ENCODE results near the gene BTBD19. TPM values are rescaled to one million over a fixed set of nuclear protein-coding genes. Genes with fewer than 3 reads are reported as not detected.
"Not testable (repeated sequence)": the region's sequence is repeated elsewhere in the genome, so short reads cannot be mapped to it uniquely, and the experiment has no call there.

Gene BTBD19
- total RNA-seq, 1 donor from 2014 or later = 7.8 TPM

DNA sequence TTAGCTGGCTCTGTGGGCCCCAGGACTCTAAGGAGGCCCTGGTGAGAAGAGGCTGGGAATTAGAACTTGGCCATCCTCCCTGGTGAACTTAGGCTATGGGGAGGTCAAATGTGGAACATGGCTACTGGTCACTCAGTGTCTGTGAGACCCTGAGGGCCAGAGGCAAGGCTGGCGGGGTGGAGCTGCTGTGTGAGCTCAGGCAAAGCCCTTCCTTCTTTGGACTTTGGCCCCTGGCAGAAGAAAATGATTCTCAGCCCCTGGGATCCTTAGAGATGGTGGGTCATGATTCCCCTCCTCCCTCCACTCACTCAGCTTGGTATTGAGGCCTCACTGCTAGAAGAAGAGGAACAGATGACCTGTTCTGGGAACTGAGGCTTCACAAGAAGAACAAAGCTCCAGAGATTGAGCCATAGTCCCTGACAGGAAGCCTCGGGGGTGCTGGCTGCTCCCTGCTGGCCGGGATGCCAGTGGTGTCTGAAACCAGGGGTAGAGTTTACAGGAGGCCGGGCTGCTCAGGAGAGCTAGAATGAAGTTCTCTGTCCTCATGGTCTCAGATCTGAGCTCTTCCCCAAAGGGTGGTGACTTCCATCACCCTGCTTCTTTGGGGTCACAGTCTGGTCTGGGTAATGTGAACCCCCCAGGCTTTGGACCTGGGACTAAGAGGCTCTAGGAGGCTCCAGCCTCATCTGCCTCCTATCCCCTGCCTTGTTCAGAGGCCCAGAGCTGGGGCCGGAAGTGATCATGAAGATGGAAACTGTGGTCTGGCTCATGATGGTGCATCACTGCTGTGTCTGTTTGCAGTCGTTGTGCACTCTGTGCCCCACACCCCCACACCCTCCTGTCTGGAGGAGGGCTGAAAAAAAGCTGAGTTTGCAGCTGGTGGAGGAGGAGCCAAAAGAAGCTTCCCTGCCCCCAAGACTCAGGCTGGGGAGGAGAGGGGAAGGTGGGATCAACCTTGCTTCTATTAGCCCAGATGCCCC, 905 bp downstream of the BTBD19 start:
- peak; percentile 76 for DNase-seq (ENCODE audit: low spot score)

DNA sequence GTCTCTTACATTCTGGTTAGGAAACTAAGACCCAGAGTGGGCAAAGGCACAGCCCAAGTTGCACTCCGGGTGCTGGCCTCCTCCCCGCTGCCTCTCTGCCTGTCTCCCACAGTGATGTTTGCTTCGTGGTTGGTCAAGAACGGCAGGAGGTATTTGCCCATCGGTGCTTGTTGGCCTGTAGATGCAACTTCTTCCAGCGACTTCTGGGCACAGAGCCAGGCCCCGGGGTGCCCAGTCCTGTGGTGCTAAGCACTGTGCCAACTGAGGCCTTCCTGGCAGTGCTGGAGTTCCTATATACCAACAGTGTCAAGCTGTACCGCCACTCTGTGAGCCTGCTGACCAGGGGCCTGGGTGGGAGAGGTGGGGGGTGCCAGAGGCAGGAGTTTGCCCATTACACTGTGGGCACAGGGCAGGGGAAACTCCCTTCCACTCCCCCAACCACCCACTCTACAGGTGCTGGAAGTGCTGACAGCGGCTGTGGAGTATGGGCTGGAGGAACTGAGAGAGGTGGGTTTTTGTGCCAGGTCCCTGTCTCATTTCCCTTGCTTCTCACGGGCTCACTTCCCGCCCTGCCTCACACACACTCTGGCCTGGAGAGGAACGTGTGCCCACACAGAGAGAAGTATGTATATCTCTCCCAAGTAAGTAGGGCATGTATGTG, 1.9 kb downstream of the BTBD19 start:
- peak; percentile 83 for DNase-seq (ENCODE audit: low spot score)

DNA sequence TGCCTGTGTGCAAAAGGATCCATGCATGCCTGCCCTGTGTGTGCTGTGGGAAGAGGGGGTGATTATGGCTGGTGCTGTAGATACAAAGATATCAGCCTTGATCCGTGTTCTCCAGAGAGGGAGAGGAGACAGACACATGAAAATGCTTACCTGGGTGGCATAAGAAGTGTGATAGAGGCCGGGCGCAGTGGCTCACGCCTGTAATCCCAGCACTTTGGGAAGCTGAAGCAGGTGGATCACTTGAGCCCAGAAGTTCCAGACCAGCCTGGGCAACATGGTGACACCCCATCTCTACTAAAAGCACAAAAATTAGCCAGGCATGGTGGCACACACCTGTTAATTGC, 2.4 kb downstream of the BTBD19 start:
- not testable (repeated sequence) for DNase-seq (ENCODE audit: low spot score)

DNA sequence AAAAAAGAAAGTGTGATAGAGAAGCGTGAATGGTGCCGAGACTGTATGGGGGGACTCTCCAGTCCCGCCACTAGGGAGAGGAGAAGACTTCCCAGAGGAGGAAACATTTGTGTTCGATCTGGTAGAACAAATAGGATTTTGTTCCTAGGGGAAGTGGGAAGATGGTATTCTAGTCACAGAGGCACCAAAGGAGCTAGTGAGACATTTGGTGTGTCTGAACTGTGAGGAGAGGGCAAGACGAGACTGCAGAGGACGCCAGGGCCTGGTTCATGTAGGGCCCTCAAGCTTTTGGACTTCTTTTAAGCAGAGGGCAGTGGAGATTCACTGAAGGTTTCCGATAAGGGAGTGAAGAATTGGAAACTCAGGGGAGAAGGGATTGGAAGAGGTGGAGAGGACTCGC, 2.9 kb downstream of the BTBD19 start:
- DNase-seq (ENCODE audit: low spot score) = no peak

DNA sequence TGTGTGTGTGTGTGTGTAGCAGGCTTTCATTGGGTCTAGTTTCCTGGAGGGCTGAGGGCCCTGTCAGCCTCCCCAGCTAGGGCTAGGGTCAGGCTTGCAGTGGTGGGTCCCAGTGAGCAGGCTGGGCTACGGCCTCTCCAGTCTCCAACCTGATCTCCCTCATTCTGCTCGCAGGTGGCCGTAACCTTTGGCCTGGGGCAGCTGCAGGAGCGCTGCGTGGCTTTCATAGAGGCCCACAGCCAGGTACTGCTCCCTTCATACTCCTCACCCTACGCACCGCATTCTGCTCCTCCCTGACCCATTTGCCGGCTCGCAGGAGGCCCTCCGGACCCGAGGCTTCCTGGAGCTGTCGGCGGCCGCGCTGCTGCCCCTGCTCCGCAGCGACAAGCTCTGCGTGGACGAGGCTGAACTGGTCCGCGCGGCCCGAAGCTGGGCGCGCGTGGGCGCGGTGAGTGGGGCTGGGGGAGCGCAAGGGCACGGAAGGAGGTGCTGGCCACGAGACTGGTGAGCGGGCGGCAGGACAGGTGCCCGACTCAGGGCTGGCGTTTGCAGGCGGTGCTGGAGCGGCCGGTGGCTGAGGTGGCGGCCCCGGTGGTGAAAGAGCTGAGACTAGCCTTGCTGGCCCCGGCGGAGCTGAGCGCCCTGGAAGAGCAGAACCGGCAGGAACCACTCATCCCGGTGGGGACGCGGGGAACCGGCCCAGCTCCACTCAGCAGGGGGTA, 4.7 kb downstream of the BTBD19 start:
- DNase-seq (ENCODE audit: low spot score) = no peak

DNA sequence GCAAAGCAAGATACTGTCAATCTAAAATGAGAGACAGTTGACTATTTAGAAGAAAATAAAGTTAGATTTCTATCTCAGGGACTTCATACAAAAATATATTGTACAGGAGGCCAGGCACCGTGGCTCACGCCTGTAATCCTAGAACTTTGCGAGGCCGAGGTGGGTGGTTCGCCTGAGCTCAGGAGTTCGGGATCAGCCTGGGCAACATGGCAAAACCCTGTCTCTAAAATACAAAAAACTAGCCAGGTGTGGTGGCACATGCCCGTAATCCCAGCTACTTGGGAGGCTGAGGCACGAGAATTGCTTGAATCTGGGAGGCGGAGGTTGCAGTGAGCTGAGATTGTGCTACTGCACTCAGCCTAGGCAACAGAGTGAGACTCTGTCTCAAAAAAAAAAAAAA, 7.6 kb downstream of the BTBD19 start:
- not testable (repeated sequence) for DNase-seq (ENCODE audit: low spot score)

DNA sequence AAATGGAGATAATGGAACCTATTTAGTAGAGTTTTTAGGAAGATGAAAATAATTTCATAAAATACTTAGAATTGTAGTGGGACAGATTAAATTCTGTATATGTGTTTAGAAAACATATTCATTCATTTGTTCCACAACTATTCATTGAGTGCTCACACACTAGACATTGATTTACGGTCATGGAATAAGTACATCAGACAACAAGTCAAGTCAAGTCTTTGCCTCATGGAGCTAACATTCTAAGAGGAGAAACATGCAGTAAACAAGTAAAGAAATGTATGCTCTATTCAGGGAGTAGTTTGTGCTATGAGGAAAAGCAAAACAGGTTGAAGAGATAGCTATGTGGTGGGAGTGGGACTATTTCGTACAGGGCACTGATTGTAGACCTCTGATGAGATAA, 9.0 kb downstream of the BTBD19 start:
- DNase-seq (ENCODE audit: low spot score) = no peak

DNA sequence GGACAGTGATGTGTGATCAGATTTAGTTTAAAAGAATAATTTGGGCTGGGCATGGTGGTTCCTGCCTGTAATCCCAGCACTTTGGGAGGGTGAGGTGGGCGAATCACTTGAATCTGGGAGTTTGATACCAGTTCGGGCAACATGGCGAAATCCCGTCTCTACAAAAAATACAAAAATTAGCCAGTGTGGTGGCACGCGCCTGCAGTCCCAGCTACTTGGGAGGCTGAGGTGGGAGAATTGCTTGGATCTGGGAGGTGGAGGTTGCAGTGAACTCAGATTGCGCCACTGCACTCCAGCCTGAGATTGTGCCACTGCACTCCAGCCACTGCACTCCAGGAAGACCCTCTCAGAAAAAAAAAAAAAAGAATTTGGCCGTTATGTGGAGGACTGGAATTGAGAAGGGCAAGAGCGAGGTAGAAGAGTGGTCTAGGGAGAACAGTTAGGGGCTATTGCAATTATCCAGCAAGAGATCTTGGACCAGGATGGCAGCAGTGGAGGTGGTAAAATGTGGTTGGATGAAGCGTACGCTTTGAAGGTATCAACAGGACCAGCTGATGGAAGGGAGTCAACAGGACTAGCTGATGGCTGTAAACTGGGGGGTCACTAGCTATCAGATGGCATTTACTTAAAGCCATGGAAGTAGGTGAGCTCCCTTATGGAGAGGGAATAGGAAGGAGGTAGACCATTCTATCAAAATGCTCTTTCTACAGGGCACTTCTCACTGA, 9.6 kb downstream of the BTBD19 start:
- DNase-seq (ENCODE audit: low spot score) = no peak

DNA sequence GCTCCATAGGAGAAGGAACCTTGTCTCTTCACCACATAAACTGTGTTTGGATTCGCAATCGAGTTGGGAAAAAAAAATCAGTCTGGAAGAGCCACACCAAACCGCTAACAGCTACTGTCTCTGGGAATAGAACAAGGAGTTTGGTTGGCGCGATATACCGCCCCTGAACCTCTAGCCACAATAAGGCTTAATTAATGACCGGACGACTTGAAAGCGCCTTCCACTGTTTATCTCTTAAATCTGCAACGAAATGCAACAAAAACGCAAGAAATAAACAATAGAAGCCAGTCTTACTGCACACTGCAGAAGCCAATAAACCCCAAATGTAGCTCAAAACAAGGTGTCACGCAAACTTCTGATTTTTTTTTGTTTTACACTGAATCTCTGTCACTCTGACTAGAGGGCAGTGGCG, 10.9 kb downstream of the BTBD19 start:
- DNase-seq (ENCODE audit: low spot score) = no peak

DNA sequence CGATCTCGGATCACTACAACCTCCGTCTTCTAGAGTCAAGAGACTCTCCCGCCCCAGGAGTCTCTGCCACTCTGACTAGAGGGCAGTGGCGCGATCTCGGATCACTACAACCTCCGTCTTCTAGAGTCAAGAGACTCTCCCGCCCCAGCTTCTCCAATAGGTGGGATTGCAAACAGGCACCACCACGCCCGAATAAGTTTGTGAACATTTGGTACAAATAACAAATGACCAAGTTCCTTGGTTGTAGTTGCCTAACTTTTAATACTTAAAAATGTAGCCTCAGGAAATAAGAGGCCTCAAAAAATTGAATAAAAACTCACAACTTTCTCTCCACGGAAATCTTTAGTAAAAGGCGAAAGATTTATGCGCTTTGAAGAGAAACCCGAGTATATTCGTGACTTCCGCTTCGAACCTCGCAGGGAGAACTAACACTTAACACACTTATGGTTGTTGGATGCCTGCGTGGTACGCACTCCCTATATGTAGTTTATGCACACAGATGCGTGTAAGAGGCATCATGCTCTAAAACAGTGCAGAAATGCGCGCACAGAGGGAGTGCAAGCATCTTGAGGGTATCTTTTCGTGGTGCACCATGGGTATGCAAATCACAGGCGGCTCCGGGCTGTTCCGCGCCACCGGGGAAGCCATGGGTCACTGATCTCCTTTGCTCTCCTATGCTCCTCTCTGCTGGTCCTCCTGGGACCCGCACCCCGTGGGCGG, 11.4 kb downstream of the BTBD19 start:
- peak; percentile 73 for DNase-seq (ENCODE audit: low spot score)

DNA sequence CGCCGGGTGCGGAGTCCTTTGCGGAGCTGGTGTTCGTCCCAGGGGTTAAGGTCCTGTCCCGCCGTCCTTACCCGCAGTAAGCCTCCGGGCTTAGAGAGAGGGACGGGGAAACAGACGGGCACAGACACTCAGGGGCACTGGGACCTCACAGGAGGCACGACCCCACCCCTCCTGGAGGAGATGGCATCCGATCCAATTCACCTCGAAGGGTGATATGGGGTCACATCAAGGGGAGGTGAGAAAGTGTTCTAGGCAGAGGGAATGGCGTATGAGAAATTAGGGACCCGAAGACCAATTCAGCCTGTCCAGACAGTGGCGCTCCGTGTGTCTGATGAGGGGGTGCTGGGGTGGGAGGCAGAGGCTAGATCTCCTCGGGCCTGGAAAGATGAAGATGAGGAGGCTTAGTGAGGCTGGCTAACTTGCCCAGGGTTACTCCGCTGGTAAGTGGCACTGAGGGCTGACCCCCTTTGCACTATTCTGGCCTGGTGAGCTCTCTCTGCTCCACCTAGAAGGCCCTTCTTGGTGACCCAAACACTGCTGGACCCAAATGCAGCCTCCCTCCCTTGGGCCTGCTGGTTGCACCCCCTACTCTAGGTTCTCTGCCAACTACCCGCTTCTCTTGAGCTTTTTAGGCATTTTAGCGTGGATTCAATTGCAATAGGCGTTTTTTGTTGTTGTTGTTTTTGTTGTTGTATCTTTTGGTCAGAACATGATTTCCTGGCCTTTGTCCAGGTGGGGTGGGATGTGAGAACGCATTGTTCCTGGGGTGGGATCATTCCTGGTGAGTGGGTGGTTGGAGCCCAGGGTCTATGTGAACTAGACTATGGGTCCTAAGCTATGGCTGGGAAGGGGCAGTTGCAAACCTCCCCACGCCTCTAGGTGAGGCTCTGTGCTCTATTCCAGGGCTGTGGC, 12.3 kb downstream of the BTBD19 start:
- DNase-seq (ENCODE audit: low spot score) = no peak

DNA sequence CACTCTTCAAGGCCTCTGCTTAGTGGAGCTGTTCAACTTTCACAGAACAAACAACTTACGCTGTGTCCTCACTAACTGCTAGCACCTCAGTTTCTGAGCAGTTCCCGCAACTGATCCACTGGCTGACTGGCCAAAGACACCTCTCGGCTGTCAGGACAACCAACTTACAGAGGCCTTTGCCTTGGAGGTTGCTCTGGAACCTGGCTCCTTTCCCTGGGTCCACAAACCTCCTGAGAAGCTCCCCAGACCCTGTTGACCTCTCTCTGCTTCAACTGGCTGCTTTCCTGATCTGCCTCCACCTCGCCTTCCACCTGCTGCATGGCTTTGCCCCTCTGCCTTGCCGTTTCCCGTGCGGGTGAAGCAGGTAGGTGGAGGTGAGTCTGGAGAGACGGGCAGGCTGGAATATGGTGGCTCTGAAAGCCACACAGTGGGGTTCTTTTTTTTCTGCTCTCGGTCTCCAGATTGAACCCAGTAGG, 13.0 kb downstream of the BTBD19 start:
- DNase-seq (ENCODE audit: low spot score) = no peak

DNA sequence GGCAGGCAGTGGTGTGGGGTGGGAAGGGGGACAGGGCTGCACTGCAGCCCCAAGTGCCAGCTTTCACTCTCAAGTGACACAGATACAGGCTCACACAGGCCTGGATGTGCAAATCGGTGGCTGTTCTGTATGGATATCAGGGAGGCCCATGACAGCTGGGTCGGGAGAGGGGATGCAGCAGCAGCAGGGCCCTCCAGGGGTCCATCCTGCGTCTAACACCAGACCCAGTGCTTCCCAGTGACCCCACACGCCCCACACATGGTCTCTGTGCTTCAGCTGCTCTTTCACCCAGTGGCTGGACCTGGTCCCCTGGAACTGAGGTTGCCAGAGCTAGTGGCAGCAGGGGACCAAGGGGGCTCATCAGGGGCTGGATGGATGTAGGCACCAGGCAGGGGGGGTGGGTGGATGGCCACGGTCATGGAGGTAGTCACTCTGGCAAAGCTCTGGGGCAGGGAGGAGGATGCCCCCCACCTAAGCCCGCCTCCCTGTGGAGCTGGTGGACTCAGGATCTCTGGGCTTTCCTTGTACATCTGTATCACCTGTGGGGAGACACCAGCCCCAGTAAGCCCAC, 13.9 kb downstream of the BTBD19 start:
- no peak for DNase-seq (ENCODE audit: low spot score)

DNA sequence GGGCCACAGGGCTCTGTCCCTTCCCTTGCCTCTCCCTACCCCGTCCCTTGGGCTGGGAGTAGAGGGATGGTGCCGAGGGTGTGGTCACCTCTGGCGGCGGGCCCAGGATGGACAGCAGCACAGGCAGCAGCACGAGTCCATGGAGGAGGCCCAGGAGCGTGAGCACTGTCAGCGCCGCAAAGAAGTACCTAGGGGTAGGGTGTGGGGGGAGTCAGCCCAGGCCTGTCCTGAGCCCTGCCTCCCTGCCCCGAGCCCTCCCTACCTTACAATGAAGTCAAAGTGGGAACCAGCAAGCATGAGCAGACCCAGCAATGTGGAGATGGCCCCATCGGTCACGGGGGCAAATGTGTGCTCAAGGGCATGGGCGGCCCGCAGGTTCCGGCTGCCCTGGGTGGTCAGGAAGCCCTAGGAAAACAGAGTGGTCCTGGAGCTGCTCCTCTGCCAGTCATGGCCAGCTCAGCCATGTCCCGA, 14.7 kb downstream of the BTBD19 start:
- DNase-seq (ENCODE audit: low spot score) = no peak

DNA sequence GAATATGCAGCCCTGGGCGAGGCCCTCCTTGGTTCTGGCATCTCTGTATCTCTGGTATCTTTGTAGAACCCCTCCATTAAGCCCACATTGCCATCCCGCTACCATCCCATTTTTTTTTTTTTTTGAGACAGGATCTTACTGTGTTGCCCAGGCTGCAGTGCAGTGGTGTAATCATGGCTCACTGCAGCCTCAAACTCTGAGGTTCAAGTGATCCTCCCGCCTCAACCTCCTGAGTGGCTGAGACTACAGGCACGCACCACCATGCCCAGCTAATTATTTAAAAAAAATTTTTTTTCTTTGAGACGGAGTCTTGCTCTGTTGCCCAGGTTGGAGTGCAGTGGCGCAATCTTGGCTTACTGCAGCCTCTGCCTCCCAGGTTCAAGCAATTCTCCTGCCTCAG, 16.1 kb downstream of the BTBD19 start:
- not testable (repeated sequence) for DNase-seq (ENCODE audit: low spot score)

DNA sequence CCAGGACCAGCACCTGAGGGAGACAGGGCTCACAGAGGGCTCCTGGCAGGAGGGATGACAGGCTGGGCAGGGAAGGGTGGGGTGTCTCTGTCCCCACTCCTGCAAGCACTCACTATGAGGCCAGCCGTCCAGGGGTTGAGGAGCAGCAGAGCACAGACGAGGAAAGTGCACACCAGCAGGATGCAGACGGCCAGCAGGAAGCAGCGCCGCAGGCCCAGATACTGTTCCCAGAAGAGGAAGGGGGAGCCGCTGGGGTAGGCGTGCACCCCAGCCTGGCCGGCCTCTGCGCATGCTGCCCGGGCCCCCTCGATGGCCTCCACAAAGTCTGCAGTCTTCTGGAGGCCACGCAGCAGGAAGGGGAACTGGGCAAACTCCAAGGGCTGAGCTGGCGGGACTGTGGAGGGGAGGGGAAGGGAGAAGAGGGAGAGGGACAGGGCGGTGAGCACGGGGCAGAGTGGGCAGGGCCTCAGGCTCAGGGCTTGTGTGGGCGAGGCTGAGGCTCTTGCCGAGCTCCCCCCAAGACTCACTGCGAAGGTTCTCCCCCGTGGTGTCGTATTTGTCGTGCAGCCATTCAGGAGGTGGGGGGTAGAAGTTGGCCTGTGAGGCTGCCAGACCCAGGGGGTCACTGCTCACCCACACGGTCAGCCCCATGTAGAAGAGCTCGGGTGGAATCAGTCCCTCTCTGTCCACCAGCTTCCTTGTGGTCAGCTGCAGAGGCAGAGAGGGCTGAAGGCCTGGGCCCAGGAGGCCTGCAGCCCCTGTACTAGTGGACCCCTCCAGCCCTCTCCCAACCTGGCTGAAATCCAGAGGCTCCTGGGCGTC, 18.3 kb downstream of the BTBD19 start:
- peak; percentile 67 for DNase-seq (ENCODE audit: low spot score)

DNA sequence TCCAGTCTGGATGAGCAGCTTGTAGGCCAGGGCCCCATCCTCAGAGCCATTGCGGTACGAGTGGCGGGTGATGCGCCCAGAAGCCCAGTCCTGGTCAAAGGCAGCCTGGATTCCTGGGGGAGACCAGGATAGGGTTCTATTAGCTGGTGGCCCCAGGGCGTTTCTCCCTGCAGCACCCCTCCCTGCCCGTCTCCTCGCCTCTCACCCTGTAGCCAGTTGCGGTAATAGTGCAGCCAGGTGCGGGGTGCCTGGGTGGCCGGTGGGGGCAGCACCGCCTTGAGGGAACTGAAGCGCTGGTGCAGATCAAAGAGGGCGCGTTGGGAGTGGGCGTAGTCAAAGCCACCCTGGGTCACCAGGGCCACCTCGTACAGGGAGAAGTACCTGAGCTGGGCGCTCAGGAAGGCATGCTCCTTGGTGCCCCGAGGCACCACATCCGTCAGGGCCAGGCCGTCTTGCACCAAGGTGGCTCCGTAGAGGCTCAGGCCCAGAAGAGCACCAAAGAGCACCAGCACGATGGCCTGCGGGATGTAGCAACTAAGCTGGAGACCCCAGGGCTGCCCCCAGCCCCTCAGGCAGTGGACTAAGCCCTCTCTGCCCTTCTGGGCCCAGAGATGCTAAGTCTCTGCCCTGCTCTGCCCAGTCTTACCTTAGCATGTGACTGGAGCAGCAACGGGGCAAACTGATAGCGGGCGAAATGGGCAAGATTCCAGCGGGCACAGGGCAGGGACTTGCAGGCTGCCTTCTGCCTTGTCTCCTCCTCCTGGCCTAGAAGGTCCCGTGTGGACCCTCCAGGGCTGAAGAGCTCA, 19.1 kb downstream of the BTBD19 start:
- no peak for DNase-seq (ENCODE audit: low spot score)
